Vagina (tissue), 2 donors: ENCODE measurements around the gene BRI3. TPM values are rescaled to one million over a fixed set of nuclear protein-coding genes. Genes with fewer than 3 reads are reported as not detected.

Source experiments
- DNase-seq, 2 donors: peaks; one replicate each; pipeline ENCODE4 v3.0.0-alpha.2; 2017; ENCODE audit errors: extremely low spot score in 2 of 2
- H3K27ac ChIP-seq: fragments of 200-600 bp; sonication (generic); one replicate; pipeline ENCODE4 v1.5.1; 2019
- H3K27me3 ChIP-seq: fragments of 200-600 bp; sonication (generic); one replicate; pipeline ENCODE4 v1.5.1; 2019
- H3K36me3 ChIP-seq, 2 donors: fragments of 200-600 bp; sonication (generic); one replicate each; pipeline ENCODE4 v1.5.1; 2017 to 2019
- H3K4me1 ChIP-seq: fragments of 200-600 bp; sonication (generic); one replicate; pipeline ENCODE4 v1.5.1; 2019
- H3K4me3 ChIP-seq, 2 donors: fragments of 200-600 bp; sonication (generic); 1 replicate in 1 of 2; 2 replicates in 1 of 2; pipeline ENCODE4 v1.5.1; 2016 to 2019
- H3K9me3 ChIP-seq: fragments of 200-600 bp; sonication (generic); one replicate; pipeline ENCODE4 v1.5.1; 2019
- POLR2A ChIP-seq, 2 donors: fragments of 450-650 bp; IDR thresholded peaks; one replicate each; pipeline ENCODE4 v1.6.1; 2017; ENCODE audit warnings: antibody characterized with exemption in 2 of 2, mild to moderate bottlenecking in 2 of 2, moderate library complexity in 2 of 2
- POLR2AphosphoS5 ChIP-seq, 2 donors: sonication (generic); formaldehyde crosslinking; IDR thresholded peaks; one replicate each; pipeline ENCODE4 v1.9.0; 2017; ENCODE audit warnings: antibody characterized with exemption in 2 of 2, mild to moderate bottlenecking in 2 of 2, low read depth in 1 of 2; ENCODE audit not compliant: insufficient read depth in 1 of 2
- intact Hi-C: fragments of 100-400 bp; cut with DNase I; formaldehyde crosslinking; loops from one replicate; pipeline ENCODE4 v1.15.1; 2023
- total RNA-seq: library from RNA; depleted of rRNA; stranded (reverse); fragments of >200 nt; gene quantifications from one replicate; pipeline ENCODE4 v1.2.3, GENCODE V29; 2016
- TF ChIP-seq, protein P1 (sequence below), 3 experiments: fragments of 450-650 bp in 2 of 3; fragments of 200-600 bp in 1 of 3; sonication (generic) in 1 of 3; IDR thresholded peaks; one replicate each; pipeline ENCODE4 v1.5.1; 2017 to 2019; ENCODE audit warnings: antibody characterized with exemption in 3 of 3, mild to moderate bottlenecking in 2 of 3, moderate library complexity in 2 of 3

The BRI3 gene
- total RNA-seq, 1 donor from 2014 or later: 68.5 TPM

DNA sequence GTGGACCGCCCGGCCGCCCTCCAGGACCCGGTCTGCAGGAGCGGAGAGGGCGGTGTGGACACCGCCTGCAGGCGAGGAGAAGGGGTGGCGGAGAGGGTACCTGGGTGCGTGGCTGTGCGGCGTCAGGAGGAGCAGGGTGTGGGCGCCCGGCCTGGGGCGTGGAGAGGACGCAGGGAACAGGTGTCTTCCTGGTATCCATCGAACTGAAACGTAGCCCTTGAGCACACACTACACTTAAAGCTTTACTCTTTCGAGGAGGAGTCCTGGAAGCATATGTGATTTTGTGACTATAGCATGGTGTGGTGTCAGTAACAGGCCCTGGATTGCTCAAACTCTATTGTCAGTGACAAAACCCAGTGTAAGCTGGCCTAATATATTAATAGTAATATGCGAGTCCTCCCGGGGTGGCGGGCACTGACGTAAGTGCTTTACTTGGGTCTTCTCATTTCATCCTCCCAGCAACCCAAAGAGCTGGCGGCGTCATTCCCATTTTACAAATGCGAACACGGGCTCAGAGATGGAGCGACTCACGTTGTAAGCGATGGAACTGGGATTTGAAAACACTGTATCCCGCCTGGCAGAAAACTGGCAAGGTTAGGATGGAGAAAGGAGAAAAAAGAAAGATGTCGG lies 28.9 kb upstream of the BRI3 start:
- Histone ChIP-seq H3K9me3 (no peaks in the 10 kb centered on the region), H3K27ac (peak overlapping the region; percentile 68), H3K4me3 (peak overlapping the region; percentile 69 to 88), H3K27me3 (no peaks in the 10 kb centered on the region), H3K36me3 (no peaks in the 10 kb centered on the region), H3K4me1 (peaks cover 32% of the 10 kb centered on the region)
- DNase-seq: no peak
- intact Hi-C loops: loop anchor here (5.0 kb wide), 1 partner anchor 35 kb away; no protein-coding TSS in a partner anchor
- TF ChIP-seq POLR2AphosphoS5 (IDR thresholded peaks at IDR 0.05; ENCODE audit: insufficient read depth in 1 of 2, low read depth in 1 of 2) (no peak), POLR2A (IDR thresholded peaks at IDR 0.05) (no peak)
- TF ChIP-seq, protein P1, sequence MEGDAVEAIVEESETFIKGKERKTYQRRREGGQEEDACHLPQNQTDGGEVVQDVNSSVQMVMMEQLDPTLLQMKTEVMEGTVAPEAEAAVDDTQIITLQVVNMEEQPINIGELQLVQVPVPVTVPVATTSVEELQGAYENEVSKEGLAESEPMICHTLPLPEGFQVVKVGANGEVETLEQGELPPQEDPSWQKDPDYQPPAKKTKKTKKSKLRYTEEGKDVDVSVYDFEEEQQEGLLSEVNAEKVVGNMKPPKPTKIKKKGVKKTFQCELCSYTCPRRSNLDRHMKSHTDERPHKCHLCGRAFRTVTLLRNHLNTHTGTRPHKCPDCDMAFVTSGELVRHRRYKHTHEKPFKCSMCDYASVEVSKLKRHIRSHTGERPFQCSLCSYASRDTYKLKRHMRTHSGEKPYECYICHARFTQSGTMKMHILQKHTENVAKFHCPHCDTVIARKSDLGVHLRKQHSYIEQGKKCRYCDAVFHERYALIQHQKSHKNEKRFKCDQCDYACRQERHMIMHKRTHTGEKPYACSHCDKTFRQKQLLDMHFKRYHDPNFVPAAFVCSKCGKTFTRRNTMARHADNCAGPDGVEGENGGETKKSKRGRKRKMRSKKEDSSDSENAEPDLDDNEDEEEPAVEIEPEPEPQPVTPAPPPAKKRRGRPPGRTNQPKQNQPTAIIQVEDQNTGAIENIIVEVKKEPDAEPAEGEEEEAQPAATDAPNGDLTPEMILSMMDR (IDR thresholded peaks at IDR 0.05): no peak

DNA sequence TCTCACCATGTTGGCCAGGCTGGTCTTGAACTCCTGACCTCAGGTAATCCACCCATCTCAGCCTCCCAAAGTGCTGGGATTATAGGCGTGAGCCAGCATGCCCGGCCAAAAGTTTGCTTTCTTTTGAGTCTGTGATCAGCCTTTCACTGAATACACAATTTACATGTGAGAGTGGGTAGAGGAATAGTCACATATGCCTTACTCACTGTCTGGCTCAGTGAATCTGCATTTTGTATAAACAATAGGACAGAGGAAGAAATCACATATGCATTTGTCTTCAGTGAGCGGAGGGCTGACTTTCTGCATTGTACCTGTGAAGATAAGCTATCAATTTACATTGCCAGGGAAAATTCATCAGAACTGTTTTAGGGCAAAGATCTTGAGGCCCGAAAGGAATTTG lies 27.0 kb upstream of the BRI3 start:
- H3K4me3 ChIP-seq: no peak overlapping the region
- H3K27me3 ChIP-seq: no peaks in the 10 kb centered on the region
- no peaks in the 10 kb centered on the region for H3K36me3 ChIP-seq
- H3K4me1 ChIP-seq: peaks cover 32% of the 10 kb centered on the region
- no peaks in the 10 kb centered on the region for H3K9me3 ChIP-seq
- intact Hi-C loops: loop anchor here (5.0 kb wide), 1 partner anchor 33 kb away; no protein-coding TSS in a partner anchor
- TF ChIP-seq, protein P1 (IDR thresholded peaks at IDR 0.05): no peak
- TF ChIP-seq POLR2A (IDR thresholded peaks at IDR 0.05) (no peak), POLR2AphosphoS5 (IDR thresholded peaks at IDR 0.05; ENCODE audit: insufficient read depth in 1 of 2, low read depth in 1 of 2) (no peak)
- DNase-seq: no peak
- H3K27ac ChIP-seq: no peak overlapping the region

DNA sequence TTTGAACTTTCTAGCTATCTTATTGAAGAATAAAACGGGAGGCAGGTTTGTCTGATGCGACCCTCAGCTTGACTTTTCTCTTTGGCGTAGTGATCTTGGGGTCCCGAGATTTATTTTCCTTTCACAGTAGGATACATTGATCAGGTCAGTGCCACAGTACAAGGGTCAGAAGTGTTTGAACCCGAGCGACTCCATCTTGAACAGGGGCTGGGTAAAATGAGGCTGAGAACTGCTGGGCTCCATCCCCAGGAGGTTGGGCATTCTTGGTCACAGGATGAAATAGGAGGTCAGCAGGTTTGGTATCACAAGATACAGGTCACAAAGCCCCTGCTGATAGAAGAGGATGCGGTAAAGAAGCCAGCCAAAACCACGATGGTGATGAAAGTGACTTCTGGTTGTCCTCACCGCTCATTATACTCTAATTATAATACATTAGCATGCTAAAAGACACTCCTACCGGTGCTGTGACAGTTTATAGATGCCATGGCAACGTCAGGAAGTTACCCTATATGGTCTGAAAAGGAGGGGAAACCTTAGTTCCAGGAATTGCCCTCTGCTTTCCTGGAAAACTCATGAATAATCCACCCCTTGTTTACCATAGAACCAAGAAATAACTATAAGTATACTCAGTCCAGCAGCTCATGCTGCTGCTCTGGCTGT lies 26.4 kb upstream of the BRI3 start:
- Histone ChIP-seq H3K9me3 (no peaks in the 10 kb centered on the region), H3K27me3 (no peaks in the 10 kb centered on the region), H3K4me1 (peaks cover 29% of the 10 kb centered on the region), H3K4me3 (no peak overlapping the region), H3K27ac (no peak overlapping the region), H3K36me3 (no peaks in the 10 kb centered on the region)
- intact Hi-C loops: loop anchor here (5.0 kb wide), 1 partner anchor 32 kb away; no protein-coding TSS in a partner anchor
- DNase-seq: no peak
- no peak for TF ChIP-seq POLR2AphosphoS5 (IDR thresholded peaks at IDR 0.05; ENCODE audit: insufficient read depth in 1 of 2, low read depth in 1 of 2)
- TF ChIP-seq, protein P1 (IDR thresholded peaks at IDR 0.05): no peak
- TF ChIP-seq POLR2A (IDR thresholded peaks at IDR 0.05): no peak

DNA sequence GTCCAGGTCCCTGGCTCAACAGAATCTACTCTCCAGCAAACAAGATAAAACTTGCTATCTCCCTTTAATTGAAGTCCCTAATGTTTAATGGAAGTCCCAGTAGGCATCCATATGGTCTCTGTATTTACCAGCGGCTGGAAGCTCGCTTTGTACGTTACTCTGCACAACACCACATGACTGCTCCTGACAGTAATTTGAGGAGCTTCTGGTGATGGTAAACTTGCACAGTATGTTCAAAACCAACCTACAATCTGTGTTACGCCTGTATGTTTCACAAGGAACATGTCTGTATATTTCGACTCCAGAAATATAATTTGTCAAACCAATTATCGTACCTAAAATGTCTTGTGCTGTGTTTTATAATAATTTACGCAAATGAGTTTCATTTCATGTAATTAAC lies 25.1 kb upstream of the BRI3 start:
- TF ChIP-seq POLR2AphosphoS5 (IDR thresholded peaks at IDR 0.05; ENCODE audit: insufficient read depth in 1 of 2, low read depth in 1 of 2) (no peak), POLR2A (IDR thresholded peaks at IDR 0.05) (no peak)
- TF ChIP-seq, protein P1 (IDR thresholded peaks at IDR 0.05): no peak
- Histone ChIP-seq H3K36me3 (no peaks in the 10 kb centered on the region), H3K4me3 (no peak overlapping the region), H3K27me3 (no peaks in the 10 kb centered on the region), H3K27ac (no peak overlapping the region), H3K9me3 (no peaks in the 10 kb centered on the region), H3K4me1 (peaks cover 15% of the 10 kb centered on the region)
- no peak for DNase-seq
- intact Hi-C loops: no loop called here

DNA sequence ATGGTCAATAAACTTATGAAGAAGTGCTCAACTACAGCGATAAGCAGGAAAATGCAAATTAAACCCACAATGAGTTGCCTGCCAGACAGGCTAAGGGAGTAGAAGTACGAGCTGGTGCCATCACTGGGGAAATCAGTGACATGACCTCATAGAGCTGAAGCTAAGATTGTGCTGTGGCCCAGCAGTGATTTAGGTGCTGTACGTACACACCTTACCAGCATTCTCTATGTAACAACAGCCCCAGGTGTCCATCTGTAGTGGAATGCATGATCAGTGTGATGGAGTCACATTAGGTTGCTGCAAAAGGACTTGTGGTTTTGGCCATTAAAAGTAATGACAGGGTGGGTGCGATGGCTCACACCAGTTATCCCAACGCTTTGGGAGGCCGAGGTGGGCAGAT lies 23.8 kb upstream of the BRI3 start:
- no peak for TF ChIP-seq POLR2A (IDR thresholded peaks at IDR 0.05)
- TF ChIP-seq POLR2AphosphoS5 (IDR thresholded peaks at IDR 0.05; ENCODE audit: insufficient read depth in 1 of 2, low read depth in 1 of 2): no peak
- TF ChIP-seq, protein P1 (IDR thresholded peaks at IDR 0.05): no peak
- no peak for DNase-seq
- H3K27ac ChIP-seq: no peak overlapping the region
- H3K4me3 ChIP-seq: no peak overlapping the region
- intact Hi-C loops: no loop called here
- peaks cover 8% of the 10 kb centered on the region for H3K4me1 ChIP-seq
- no peaks in the 10 kb centered on the region for H3K36me3 ChIP-seq
- no peaks in the 10 kb centered on the region for H3K27me3 ChIP-seq
- H3K9me3 ChIP-seq: no peaks in the 10 kb centered on the region
